Testis (tissue), 2 donors: Measurements from ENCODE around the gene OR3A2.
"Not testable (repeated sequence)": the region's sequence is repeated elsewhere in the genome, so short reads cannot be mapped to it uniquely, and the experiment has no call there.

Experiments used
- POLR2A ChIP-seq: fragments of 450-650 bp; IDR thresholded peaks from one replicate; pipeline ENCODE4 v1.6.1; 2017; ENCODE audit warnings: antibody characterized with exemption, mild to moderate bottlenecking, moderate library complexity
- TF ChIP-seq, protein P1 (sequence below), 3 experiments: fragments of 450-650 bp in 2 of 3; fragments of 200-600 bp in 1 of 3; sonication (generic) in 1 of 3; IDR thresholded peaks; one replicate each; pipeline ENCODE4 v1.5.1; 2016 to 2019; ENCODE audit warnings: antibody characterized with exemption in 3 of 3, mild to moderate bottlenecking in 2 of 3, moderate library complexity in 1 of 3

DNA sequence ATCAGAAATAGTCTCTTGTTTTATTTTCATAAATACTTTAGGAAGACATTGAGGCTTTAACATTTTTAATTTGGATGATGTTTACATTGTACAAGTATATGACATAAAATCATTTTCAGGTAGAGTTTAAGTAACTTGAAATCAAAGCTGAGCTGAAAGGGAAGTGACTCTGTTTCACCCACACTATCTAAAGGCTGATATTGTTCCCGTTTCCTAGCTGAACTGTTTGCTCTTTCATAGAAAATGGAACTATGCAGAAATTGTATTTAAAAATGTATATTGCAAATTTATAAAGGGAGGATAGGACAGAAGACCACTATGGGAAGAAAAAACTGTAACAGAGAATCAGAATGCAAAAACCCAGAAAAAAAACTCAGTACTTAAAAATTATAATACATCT, 141.3 kb downstream of the OR3A2 start:
- TF ChIP-seq, protein P1, sequence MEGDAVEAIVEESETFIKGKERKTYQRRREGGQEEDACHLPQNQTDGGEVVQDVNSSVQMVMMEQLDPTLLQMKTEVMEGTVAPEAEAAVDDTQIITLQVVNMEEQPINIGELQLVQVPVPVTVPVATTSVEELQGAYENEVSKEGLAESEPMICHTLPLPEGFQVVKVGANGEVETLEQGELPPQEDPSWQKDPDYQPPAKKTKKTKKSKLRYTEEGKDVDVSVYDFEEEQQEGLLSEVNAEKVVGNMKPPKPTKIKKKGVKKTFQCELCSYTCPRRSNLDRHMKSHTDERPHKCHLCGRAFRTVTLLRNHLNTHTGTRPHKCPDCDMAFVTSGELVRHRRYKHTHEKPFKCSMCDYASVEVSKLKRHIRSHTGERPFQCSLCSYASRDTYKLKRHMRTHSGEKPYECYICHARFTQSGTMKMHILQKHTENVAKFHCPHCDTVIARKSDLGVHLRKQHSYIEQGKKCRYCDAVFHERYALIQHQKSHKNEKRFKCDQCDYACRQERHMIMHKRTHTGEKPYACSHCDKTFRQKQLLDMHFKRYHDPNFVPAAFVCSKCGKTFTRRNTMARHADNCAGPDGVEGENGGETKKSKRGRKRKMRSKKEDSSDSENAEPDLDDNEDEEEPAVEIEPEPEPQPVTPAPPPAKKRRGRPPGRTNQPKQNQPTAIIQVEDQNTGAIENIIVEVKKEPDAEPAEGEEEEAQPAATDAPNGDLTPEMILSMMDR (IDR thresholded peaks at IDR 0.05) = not testable (repeated sequence)
- TF ChIP-seq POLR2A = not testable (repeated sequence)
